ENCODE data around the gene PPP3R1. TPM values are rescaled to one million over a fixed set of nuclear protein-coding genes. Genes with fewer than 3 reads are reported as not detected.

Gene PPP3R1
- total and polyA plus RNA-seq, 9 of the 15 experiments (the other 6 are each of a cell fraction or from before 2014, with no cell fraction given) = 3.7 to 70.0 (median 24.8) TPM

DNA sequence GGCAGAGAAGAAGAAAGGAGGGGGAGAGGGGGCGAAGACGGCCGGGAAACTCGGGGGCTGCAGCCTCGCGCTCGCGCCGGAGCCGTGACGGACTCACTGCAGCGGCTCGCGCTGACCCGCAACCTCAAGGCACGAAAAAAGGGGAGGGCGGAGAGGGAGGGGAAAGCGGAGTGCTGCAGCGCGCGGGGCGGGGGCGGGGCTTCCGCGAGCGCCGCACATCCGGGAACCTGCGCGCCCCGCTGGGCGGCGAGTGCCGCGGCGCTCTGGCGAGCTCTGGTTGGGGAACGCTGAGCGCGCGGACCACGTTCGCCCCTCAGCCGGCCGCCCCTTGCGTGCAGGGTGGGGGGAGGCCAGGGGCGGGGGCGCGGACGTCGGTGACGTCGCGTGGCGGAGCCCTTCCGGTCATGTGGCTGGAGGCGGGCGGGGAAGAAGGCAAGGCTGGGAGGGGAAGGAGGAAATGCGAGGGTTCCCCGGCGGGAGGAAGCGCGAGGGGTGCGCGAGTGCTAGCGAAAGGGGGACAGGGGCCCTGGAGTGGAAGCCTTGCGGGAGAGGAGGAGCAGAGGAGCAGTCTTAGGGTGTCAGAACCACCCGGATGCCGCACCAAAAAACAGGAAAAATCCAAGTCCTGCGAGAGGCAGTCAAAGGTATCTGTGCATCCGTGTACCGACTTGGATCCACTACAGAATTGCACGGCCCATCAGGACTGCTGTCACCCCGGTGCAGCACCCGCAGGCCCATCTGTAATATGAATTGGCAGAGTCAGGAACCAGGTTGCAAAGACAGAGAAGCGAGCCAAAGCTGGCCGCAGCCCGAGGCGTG, at the start of gene PPP3R1 (continued):
- TF ChIP-seq, protein P1, sequence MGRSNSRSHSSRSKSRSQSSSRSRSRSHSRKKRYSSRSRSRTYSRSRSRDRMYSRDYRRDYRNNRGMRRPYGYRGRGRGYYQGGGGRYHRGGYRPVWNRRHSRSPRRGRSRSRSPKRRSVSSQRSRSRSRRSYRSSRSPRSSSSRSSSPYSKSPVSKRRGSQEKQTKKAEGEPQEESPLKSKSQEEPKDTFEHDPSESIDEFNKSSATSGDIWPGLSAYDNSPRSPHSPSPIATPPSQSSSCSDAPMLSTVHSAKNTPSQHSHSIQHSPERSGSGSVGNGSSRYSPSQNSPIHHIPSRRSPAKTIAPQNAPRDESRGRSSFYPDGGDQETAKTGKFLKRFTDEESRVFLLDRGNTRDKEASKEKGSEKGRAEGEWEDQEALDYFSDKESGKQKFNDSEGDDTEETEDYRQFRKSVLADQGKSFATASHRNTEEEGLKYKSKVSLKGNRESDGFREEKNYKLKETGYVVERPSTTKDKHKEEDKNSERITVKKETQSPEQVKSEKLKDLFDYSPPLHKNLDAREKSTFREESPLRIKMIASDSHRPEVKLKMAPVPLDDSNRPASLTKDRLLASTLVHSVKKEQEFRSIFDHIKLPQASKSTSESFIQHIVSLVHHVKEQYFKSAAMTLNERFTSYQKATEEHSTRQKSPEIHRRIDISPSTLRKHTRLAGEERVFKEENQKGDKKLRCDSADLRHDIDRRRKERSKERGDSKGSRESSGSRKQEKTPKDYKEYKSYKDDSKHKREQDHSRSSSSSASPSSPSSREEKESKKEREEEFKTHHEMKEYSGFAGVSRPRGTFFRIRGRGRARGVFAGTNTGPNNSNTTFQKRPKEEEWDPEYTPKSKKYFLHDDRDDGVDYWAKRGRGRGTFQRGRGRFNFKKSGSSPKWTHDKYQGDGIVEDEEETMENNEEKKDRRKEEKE (IDR thresholded peaks at IDR 0.05; ENCODE audit: borderline replicate concordance in 1 of 2, control insufficient read depth in 1 of 2, low read depth in 2 of 2, low read length in 1 of 2) = no peak
- TF ChIP-seq EGR1 (conservative IDR thresholded peaks at IDR 0.05) (peak; percentile 88), RCOR1 (IDR thresholded peaks at IDR 0.05; ENCODE audit: borderline replicate concordance in 1 of 2, low read depth in 2 of 2, low read length in 2 of 2) (no peak), CCAR2 (IDR thresholded peaks at IDR 0.05; ENCODE audit: low read depth, low read length) (no peak), EP400 (IDR thresholded peaks at IDR 0.05) (peak; percentile 80), SMARCE1 (IDR thresholded peaks at IDR 0.05) (peak; percentile 41), CBX3 (IDR thresholded peaks at IDR 0.05; ENCODE audit: borderline replicate concordance in 1 of 2, low read length in 2 of 2) (no peak)
- TF ChIP-seq, protein P2, sequence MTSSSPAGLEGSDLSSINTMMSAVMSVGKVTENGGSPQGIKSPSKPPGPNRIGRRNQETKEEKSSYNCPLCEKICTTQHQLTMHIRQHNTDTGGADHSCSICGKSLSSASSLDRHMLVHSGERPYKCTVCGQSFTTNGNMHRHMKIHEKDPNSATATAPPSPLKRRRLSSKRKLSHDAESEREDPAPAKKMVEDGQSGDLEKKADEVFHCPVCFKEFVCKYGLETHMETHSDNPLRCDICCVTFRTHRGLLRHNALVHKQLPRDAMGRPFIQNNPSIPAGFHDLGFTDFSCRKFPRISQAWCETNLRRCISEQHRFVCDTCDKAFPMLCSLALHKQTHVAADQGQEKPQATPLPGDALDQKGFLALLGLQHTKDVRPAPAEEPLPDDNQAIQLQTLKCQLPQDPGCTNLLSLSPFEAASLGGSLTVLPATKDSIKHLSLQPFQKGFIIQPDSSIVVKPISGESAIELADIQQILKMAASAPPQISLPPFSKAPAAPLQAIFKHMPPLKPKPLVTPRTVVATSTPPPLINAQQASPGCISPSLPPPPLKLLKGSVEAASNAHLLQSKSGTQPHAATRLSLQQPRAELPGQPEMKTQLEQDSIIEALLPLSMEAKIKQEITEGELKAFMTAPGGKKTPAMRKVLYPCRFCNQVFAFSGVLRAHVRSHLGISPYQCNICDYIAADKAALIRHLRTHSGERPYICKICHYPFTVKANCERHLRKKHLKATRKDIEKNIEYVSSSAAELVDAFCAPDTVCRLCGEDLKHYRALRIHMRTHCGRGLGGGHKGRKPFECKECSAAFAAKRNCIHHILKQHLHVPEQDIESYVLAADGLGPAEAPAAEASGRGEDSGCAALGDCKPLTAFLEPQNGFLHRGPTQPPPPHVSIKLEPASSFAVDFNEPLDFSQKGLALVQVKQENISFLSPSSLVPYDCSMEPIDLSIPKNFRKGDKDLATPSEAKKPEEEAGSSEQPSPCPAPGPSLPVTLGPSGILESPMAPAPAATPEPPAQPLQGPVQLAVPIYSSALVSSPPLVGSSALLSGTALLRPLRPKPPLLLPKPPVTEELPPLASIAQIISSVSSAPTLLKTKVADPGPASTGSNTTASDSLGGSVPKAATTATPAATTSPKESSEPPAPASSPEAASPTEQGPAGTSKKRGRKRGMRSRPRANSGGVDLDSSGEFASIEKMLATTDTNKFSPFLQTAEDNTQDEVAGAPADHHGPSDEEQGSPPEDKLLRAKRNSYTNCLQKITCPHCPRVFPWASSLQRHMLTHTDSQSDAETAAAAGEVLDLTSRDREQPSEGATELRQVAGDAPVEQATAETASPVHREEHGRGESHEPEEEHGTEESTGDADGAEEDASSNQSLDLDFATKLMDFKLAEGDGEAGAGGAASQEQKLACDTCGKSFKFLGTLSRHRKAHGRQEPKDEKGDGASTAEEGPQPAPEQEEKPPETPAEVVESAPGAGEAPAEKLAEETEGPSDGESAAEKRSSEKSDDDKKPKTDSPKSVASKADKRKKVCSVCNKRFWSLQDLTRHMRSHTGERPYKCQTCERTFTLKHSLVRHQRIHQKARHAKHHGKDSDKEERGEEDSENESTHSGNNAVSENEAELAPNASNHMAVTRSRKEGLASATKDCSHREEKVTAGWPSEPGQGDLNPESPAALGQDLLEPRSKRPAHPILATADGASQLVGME (CRISPR knock-in tag; IDR thresholded peaks at IDR 0.05) = 0 out of 2 replicates have a peak, but pooled peaks have one; percentile 52
- TF ChIP-seq, protein P3, sequence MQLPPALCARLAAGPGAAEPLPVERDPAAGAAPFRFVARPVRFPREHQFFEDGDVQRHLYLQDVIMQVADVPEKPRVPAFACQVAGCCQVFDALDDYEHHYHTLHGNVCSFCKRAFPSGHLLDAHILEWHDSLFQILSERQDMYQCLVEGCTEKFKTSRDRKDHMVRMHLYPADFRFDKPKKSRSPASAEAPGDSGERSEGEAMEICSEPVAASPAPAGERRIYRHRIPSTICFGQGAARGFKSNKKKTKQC (CRISPR knock-in tag; IDR thresholded peaks at IDR 0.05) = no peak
- TF ChIP-seq, protein P4, sequence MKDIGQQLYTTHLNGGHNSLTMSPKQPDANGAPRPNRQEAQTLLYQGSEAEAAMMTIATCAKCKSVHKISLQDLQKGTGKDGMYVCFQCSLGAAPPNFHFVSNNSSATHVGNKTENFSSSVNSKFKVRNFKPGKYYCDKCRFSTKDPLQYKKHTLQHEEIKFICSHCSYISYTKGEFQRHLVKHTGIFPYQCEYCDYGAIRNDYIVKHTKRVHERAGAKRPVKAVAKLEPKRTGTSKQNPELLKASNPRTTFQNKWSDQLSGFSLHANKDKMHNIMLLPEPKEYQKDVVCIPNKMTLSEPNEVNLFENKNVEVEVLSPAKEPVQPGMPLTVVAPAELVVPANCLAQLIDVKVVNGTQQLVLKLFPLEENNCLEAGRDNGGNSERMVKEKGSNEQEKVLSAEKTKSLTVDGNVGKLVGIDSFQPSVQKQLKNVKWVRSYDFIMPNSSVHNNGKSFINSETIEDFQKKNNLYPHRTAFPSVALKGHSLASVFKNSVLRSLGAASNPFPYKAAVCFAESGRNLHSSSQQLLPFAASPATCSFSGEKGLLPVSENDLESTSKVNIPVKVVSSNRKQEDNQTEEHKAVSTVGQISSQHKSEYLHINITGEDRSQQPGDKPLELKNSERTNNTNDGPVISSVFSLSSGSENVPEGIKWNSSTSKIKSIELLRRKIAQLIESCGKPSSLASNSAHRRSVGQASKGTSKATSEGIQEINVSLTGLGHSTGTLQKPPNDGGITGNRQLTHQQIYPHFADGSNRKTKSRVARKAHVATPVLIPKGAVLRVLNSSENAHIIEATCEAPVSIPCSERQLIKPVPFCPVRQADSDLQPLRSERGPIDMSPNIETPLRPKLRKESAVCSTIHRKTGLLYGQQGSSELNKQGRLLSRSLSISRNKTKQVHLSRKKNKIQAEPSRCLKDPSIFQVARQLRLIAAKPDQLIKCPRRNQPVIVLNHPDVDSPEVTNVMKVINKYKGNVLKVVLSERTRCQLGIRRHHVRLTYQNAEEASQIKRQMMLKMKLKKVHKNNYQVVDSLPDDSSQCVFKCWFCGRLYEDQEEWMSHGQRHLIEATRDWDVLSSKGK (CRISPR knock-in tag; IDR thresholded peaks at IDR 0.05) = no peak
- TF ChIP-seq, protein P5, sequence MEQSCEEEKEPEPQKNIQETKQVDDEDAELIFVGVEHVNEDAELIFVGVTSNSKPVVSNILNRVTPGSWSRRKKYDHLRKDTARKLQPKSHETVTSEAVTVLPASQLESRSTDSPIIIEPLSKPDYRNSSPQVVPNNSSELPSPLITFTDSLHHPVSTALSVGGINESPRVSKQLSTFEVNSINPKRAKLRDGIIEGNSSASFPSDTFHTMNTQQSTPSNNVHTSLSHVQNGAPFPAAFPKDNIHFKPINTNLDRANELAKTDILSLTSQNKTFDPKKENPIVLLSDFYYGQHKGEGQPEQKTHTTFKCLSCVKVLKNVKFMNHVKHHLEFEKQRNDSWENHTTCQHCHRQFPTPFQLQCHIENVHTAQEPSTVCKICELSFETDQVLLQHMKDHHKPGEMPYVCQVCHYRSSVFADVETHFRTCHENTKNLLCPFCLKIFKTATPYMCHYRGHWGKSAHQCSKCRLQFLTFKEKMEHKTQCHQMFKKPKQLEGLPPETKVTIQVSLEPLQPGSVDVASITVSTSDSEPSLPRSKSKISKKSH (CRISPR knock-in tag; IDR thresholded peaks at IDR 0.05) = no peak

Data from K562 (cell line).